HG03469 (cell line): ENCODE data around the gene SERPINA9.
"Not testable (repeated sequence)": the region's sequence is repeated elsewhere in the genome, so short reads cannot be mapped to it uniquely, and the experiment has no call there.

Experiments
- ATAC-seq: cut with Tn5 transposase; IDR thresholded peaks from one replicate; pipeline ENCODE4 v1.9.1; 2021; ENCODE audit warnings: mild to moderate bottlenecking, moderate library complexity, moderate number of reproducible peaks; ENCODE audit not compliant: unreplicated experiment

The SERPINA9 gene

DNA sequence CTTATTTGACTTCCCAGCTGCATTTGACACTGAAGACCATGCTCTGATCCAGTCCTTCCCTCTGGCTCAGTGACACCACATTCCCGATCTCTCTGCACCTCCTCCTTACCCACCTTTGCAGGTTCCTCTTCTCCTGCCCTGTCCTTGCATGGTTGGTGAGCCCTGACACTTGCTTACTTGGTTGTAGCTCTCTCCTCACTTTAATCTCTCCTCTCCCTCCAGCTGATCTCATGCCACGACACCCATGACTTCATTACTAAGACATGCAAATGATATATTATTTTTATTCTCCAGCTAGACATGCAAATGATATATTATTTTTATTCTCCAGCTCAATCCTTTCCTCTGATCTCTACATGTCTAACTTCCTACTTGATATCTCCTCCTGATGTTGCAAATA lies at the start of gene SERPINA9:
Gene SERPINA9, minus strand, starts transcription at position 175 of the 400 bp plus-strand sequence. CDS start 6,357 bp downstream, outside the sequence.
- ATAC-seq, result no peak

- no peak for ATAC-seq
These were observed 48.1 kb upstream of the SERPINA9 start for GRCh38 chr14:94524093-94524492.

DNA sequence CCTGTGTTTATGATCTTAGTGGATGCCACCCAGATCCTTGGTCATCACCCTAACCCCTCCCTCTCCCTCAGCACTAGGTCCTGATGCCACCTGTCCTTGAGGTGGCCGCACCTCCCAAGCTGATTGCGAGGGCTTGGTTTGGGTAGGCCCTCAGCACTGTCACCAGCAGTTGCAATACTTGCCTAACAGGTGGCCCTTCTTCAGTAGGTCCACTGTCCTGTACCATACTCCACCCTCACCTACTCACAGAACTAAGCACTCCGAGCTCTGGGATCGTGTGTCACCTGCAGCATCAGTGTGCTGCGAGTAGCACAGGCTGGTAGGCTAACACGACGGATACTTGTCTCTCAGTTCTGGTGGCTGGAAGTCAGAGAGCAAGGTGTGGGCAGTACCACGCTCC lies 47.3 kb upstream of the SERPINA9 start:
- ATAC-seq, result no peak

GRCh38 chr14:94522115-94522724 lies 46.2 kb upstream of the SERPINA9 start:
- no peak for ATAC-seq

DNA sequence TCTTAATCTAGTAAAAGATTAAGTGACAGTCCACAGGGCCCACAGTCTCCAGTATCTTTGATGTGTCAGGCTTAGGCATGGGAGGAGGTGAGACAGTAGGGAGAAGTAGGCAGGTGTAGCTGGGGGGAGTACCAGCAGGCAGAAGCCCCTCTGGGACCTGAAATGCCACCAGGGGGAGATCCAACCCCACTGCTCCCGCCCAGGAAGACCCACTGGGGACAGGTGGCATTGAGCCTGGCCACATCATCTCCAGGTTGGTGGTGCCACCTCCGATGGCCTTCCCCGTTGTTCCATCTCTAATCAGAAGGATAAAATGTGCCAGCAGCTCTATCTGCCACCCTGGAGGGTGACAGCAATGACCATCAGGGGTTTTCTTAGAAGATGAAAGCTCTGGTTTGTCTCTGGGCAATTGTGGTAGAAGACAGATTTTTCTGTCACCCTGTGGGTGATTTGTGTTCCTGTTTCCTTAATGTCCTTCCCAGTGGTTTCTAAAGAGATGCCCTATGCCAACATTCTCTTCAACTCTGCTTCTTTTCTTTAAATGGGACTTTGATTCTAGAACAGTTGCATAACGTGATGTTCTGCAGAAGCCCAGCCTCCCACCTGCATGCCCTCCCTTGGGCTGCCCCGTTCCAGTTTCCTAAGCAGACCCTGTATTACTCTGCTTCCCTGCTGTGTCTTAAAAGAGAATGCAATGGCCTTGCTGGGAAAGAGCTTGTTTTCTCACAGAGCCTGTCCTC lies 45.5 kb upstream of the SERPINA9 start:
- ATAC-seq, result no peak

DNA sequence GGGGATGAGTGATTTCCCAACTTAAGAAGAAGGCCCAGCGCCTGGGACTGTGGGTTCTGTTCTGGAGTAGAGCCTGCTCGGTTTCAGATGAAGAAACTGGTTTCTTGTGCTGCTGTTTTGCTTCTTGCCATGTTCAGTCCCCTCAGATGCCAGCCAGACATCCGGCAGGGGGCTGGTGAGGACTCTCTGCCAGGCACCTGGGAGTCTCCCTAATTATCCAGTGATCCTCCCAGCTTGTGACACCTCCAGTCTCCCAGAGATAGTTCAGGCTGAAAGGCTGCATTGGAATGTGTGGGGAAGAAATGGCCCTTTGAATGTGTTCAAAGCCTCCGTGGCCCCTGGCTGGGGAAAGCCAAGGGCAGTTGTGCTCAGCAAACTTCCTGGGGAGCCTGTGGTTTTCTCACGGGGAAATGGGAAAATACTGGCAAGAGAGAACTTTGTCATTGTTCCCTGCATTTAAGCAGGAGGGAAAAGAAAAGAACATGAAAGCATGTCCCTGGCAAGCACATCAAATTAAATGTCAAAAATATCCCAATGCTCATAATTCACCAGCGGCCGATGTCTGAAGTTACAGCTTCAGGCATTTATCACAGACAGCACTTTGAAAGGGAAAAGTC lies 41.8 kb upstream of the SERPINA9 start:
- no peak for ATAC-seq

- ATAC-seq, result no peak
These were observed 41.2 kb upstream of the SERPINA9 start for GRCh38 chr14:94517248-94517640.

DNA sequence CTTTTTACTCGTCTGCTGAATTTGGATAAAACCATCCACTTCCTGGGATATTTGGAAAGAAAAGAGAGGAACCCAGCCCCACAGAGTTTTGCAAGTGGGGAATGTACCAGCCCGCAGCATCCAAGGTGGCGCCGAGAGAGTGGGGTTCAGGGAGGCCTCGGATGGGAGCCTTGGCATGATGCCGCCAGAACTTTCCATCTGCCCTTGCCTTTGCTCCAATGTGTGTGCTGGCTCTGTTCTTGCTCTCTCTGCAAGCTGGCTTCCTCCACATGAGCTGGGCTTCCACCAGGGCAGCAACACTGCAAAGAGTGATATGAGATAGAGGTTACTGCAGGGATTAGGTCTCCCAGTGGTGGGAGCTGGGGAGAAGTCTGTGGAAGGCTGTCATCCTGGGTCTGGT lies 39.9 kb upstream of the SERPINA9 start:
- ATAC-seq, result no peak

GRCh38 chr14:94515426-94515825 lies 39.4 kb upstream of the SERPINA9 start:
- ATAC-seq, result no peak

- no peak for ATAC-seq
These were observed 38.4 kb upstream of the SERPINA9 start for GRCh38 chr14:94514351-94514750.

GRCh38 chr14:94510481-94510880 lies 34.5 kb upstream of the SERPINA9 start:
- not testable (repeated sequence) for ATAC-seq

DNA sequence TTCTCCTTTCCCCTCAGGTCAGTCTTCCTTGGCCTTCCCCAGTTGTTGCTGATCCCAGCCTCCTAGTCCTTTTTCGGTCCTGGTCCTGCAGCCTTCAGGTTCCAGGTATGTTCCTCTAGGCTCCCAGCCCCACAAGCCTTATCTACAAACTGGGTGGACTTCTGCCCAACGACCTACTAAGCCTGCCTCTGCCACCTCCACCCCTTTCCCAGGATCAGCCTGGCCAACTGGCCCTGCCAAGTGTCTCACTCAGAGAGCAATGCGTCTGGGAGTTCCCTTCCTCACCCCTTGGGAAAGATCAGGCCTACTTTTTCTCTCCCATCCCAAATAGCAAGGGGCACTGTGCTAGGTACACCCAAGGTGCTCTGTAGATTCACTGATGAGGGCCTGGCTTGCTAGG lies 33.4 kb upstream of the SERPINA9 start, which contains the start of gene SERPINA12:
Gene SERPINA12, minus strand, starts transcription at position 114 of the 400 bp plus-strand sequence. CDS start 11,072 bp downstream, outside the sequence.
- ATAC-seq, result no peak

GRCh38 chr14:94505641-94506040 lies 29.6 kb upstream of the SERPINA9 start:
- ATAC-seq, result no peak

DNA sequence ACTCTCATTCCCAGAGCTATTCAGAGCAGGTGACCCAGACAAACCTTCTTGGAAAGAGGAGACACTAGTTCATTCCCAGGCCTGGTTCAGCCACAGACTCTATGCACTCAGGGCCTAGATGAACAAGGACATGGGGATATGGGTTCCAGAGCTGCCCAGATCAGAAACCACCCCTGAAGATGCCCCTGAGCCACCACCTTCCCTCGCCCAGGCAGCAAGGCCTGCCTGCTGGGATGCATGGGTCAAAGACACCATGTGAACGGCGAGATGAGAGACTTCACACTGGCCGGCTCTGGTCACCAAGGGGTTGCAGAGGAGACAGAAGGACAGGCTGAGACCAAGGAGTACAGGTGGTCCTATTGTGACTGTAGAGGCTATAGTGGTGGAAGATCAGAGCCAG lies 29.2 kb upstream of the SERPINA9 start:
- no peak for ATAC-seq

DNA sequence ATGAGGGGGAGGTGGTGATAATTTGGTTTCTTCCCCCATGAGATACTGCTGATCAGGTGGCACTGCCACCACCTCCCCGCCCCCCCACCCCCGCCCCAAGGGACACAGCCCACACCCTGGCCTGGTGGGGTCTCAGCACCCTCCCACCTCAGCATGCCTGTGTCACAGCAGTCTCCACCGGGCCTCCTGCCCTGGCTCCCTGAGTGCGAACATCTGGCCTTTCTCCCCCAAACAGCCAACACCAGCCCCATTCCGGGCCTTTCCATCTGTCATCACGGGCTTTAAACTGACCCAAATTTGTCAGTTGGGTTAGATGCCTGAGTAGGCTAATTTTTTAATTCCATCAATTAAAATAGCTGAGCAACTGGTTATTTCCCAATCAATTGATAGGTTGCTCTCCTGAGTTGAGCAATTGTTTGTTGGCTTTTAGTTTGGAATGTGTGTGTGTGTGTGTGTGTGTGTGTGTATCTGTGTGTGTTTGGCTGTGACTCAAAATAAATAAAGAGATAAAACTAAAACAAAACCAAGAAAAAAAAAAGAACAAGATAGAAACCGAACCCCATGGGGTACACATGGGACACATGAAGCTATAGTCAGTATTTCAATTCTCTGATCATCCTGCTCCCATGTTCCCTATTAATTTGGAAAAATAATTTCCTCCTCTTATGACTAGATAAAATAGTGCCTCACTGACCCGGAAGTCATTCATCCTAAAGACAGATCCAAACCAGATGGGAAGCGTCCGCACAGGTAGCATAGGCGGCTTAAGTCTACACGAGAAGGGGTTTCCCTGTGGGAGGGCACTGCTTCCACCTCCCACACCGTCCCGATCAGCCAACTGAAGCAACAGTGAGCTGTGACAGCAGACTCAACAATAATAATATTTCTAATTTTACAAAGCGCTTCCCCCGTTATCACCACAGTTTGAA lies 25.9 kb upstream of the SERPINA9 start:
- ATAC-seq, result no peak

DNA sequence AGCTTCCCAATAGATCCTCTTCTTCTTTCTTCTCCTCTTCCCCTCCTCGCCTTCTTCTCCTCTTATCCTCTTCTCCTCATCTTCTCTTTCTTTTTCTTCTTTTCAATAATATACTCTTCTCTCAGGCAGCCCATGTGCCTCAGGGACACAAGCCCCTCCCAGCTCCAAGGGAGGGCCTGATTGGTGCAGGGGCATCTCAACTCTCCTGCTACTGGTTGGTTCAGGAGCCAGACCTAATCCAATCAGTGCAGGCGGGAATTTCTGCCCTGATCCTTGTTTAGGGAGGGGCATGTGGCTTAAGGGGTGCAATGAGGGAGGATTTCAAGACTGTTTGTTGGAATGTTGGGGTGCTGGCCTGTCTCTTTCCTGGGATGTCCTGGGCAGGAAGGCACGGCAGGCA lies 24.3 kb upstream of the SERPINA9 start:
- ATAC-seq, result no peak

GRCh38 chr14:94499673-94500072 lies 23.7 kb upstream of the SERPINA9 start:
- no peak for ATAC-seq

GRCh38 chr14:94498215-94498614 lies 22.2 kb upstream of the SERPINA9 start:
- ATAC-seq, result no peak

DNA sequence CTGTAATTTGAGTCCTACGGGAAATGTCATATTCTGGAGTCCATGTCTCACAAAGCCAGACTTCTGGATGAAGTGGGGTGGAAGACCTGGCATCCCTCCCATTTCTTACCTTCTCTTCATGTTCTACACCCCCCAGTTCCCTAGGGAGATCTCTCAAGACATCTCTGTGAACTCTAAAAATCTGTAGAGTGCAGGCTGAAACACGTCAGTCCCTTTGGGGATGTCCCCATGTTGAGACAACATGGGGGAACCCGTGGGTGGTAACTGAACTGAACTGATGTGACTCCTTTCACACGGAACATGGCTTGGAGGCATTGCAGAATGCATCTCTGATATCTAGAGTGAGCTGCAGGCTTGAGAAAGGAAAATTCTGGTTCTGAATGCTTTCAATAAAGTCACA lies 18.1 kb upstream of the SERPINA9 start:
- peak; percentile 68 for ATAC-seq

DNA sequence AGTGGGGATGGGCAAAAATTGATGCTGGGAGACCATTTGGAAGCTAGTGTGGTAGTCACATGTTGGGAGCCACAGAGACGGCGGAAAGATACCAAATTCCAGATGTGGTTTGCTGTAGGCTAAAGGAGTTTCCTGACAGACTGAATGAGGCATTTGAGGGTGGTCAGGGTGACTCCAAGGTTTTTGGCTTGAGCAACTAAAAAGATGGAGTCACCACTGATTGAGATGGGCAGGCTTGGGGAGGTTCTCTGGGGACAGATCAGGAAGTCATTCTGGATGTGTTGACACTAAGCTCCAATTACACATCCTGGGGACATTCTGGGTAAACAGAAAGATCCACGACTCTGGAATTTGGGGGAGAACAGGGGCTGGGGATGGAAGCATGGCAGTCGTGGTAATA lies 15.5 kb upstream of the SERPINA9 start:
- ATAC-seq, result no peak

- no peak for ATAC-seq
These were observed 13.3 kb upstream of the SERPINA9 start for GRCh38 chr14:94489336-94489735.
